ENCODE measurements around the gene PRAME.

- no peak for TF ChIP-seq CTCF (IDR thresholded peaks at IDR 0.05)
- TF ChIP-seq POLR2A (IDR thresholded peaks at IDR 0.05): no peak
- no peak for TF ChIP-seq POLR2AphosphoS5 (IDR thresholded peaks at IDR 0.05; ENCODE audit: insufficient read depth in 1 of 2, low read depth in 1 of 2)
Observed at GRCh38 chr22:22595001-22595835, 36.2 kb upstream of the PRAME start.
